ENCODE results near the gene PER3. TPM values are rescaled to one million over a fixed set of nuclear protein-coding genes. Genes with fewer than 3 reads are reported as not detected.
A peak's percentile ranks its signal among the peaks of the same experiment; 100 is the strongest.

Gene PER3
- total and polyA plus RNA-seq, 10 of the 15 experiments (the other 5 are each of a cell fraction or from before 2014, with no cell fraction given) = 0.06 to 0.64 (median 0.13) TPM; not detected in 1

DNA sequence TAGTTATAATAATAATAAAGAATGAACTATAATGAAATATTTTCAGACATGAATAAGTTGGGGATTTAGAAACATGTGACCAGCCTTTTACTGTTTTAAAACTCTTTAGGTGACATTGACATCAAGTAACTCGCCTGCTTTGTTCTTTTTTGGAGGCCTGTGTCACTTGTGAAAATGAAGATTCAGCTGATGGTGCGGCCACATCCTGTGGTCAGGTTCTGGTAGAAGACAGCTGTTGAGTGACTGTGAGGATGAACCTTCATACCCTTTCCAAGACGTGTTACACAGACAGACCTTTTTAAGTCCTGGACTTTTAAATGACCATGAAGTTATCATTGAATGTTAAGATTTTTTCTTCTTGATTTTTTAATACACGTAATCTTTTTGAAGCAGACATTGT is 58.4 kb downstream of the PER3 start (continued):
- TF ChIP-seq SIX5 (IDR thresholded peaks at IDR 0.05; ENCODE audit: low read depth, low read length, severe bottlenecking) (no peak), ZZZ3 (IDR thresholded peaks at IDR 0.05; ENCODE audit: control insufficient read depth, insufficient read length, low read depth) (no peak), ATF7 (IDR thresholded peaks at IDR 0.05; ENCODE audit: low read depth) (no peak), GABPA (IDR thresholded peaks at IDR 0.05; ENCODE audit: low read depth) (no peak), HDAC6 (IDR thresholded peaks at IDR 0.05; ENCODE audit: unreplicated experiment) (no peak), TCF3 (IDR thresholded peaks at IDR 0.05; ENCODE audit: borderline replicate concordance, insufficient read depth, low read depth, low read length) (0 out of 2 replicates have a peak, but pooled peaks have one; percentile 41), PBX3 (IDR thresholded peaks at IDR 0.05; ENCODE audit: insufficient replicate concordance, low read depth, low read length) (peak; percentile 51), CHD1 (IDR thresholded peaks at IDR 0.05; ENCODE audit: low read depth, low read length) (no peak), RELA (IDR thresholded peaks at IDR 0.05; ENCODE audit: borderline replicate concordance, partially characterized antibody) (no peak), ZBTB33 (IDR thresholded peaks at IDR 0.05) (no peak), SMC3 (IDR thresholded peaks at IDR 0.05; ENCODE audit: borderline replicate concordance, low read length) (no peak), RUNX3 (IDR thresholded peaks at IDR 0.05; ENCODE audit: low read length) (peak; percentile 82), CBX5 (IDR thresholded peaks at IDR 0.05; ENCODE audit: low read depth) (no peak), MEF2A (IDR thresholded peaks at IDR 0.05; ENCODE audit: insufficient read depth, low read depth, low read length) (0 out of 2 replicates have a peak, but pooled peaks have one; percentile 19)
